Measurements from ENCODE around the gene LRRC3B. TPM values are rescaled to one million over a fixed set of nuclear protein-coding genes. Genes with fewer than 3 reads are reported as not detected.

The LRRC3B gene
- total RNA-seq, 2 experiments from 2014 or later: not detected

DNA sequence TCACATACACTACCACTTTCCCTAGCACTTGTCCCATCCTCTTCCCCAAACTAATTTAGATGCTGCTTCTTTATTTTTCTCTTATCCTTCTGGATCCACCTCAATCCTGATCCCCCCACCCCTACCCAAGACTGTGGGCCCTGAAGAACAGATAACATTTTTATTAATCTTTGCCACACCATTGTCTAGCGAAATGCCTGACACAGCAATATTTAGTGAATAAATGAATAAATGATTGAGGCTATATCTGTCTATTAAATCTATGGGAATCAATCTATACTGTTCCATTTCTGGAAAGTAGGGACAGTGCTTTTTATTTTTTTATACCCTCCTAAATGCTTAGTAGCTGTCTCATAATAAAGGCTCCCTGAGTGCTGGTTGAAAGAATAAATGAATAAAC, 32.9 kb upstream of the LRRC3B start:
- Histone ChIP-seq H3K79me2 (ENCODE audit: insufficient read depth, low read depth, low read length) (no peaks in the 10 kb centered on the region), H3K4me2 (ENCODE audit: low read length) (no peak overlapping the region), H2AFZ (ENCODE audit: low read length) (no peak overlapping the region), H4K20me1 (ENCODE audit: insufficient read depth, low read length) (no peaks in the 10 kb centered on the region), H3K4me1 (ENCODE audit: insufficient read depth, low read length, poor library complexity, severe bottlenecking) (no peaks in the 10 kb centered on the region), H3K9me2 (ENCODE audit: insufficient read depth, low read length) (no peaks in the 10 kb centered on the region), H3K36me3 (ENCODE audit: insufficient read depth, low read length) (no peaks in the 10 kb centered on the region), H3K27ac (ENCODE audit: low read depth, low read length, poor library complexity, severe bottlenecking) (no peak overlapping the region), H3K4me3 (ENCODE audit: low read depth, low read length, poor library complexity, severe bottlenecking) (no peak overlapping the region), H3K9me3 (ENCODE audit: low read length) (no peaks in the 10 kb centered on the region)
- intact Hi-C loops (cut with micrococcal nuclease; ENCODE audit: unreplicated experiment): no loop called here
- BruUV-seq (replicated peaks): no TSS peak
- DNase-seq (ENCODE audit: low spot score): no peak
- CTCF ChIA-PET (ENCODE audit: unreplicated experiment): no interaction called here
- TF ChIP-seq EZH2phosphoT487 (IDR thresholded peaks at IDR 0.05; ENCODE audit: borderline replicate concordance, low read depth, low read length): no peak
- TF ChIP-seq, protein P1, sequence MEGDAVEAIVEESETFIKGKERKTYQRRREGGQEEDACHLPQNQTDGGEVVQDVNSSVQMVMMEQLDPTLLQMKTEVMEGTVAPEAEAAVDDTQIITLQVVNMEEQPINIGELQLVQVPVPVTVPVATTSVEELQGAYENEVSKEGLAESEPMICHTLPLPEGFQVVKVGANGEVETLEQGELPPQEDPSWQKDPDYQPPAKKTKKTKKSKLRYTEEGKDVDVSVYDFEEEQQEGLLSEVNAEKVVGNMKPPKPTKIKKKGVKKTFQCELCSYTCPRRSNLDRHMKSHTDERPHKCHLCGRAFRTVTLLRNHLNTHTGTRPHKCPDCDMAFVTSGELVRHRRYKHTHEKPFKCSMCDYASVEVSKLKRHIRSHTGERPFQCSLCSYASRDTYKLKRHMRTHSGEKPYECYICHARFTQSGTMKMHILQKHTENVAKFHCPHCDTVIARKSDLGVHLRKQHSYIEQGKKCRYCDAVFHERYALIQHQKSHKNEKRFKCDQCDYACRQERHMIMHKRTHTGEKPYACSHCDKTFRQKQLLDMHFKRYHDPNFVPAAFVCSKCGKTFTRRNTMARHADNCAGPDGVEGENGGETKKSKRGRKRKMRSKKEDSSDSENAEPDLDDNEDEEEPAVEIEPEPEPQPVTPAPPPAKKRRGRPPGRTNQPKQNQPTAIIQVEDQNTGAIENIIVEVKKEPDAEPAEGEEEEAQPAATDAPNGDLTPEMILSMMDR (conservative IDR thresholded peaks at IDR 0.05; ENCODE audit: low read length): no peak
- POLR2A ChIA-PET: no interaction called here

DNA sequence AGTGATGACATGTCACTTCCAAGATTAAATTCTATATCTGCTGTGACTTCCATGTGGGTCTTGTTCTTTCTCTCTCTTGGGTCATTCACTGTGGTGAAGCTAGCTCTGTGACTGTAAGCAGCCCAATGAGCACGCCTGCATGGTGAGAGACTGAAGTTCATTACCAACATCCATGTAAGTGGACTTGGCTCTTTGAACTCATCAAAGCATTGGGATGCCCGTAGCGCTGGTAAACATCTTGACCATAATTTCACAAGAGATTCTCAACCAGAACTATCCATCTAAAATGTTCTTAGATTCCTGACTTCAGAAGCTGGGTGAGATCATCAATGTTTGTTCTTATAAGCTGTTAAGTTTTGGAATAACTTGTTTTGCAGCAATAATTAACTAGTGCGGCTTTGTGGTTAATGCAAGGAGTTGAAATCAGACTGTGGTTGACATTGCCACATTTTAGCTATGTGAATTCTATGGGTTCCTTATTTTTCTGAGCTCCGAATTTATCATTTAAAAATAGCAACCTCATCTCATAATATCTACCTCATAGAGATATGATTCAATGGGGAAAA, 31.6 kb upstream of the LRRC3B start:
- H3K4me1 ChIP-seq (ENCODE audit: insufficient read depth, low read length, poor library complexity, severe bottlenecking): no peaks in the 10 kb centered on the region
- intact Hi-C loops (cut with micrococcal nuclease; ENCODE audit: unreplicated experiment): no loop called here
- no peak overlapping the region for H3K4me2 ChIP-seq (ENCODE audit: low read length)
- H2AFZ ChIP-seq (ENCODE audit: low read length): no peak overlapping the region
- H4K20me1 ChIP-seq (ENCODE audit: insufficient read depth, low read length): no peaks in the 10 kb centered on the region
- ChIA-PET CTCF (ENCODE audit: unreplicated experiment) (no interaction called here), POLR2A (no interaction called here)
- H3K79me2 ChIP-seq (ENCODE audit: insufficient read depth, low read depth, low read length): no peaks in the 10 kb centered on the region
- no peak overlapping the region for H3K27ac ChIP-seq (ENCODE audit: low read depth, low read length, poor library complexity, severe bottlenecking)
- no peak for DNase-seq (ENCODE audit: low spot score)
- H3K4me3 ChIP-seq (ENCODE audit: low read depth, low read length, poor library complexity, severe bottlenecking): no peak overlapping the region
- no peaks in the 10 kb centered on the region for H3K36me3 ChIP-seq (ENCODE audit: insufficient read depth, low read length)
- H3K9me3 ChIP-seq (ENCODE audit: low read length): no peaks in the 10 kb centered on the region
- TF ChIP-seq, protein P1 (conservative IDR thresholded peaks at IDR 0.05; ENCODE audit: low read length): no peak
- no peak for TF ChIP-seq EZH2phosphoT487 (IDR thresholded peaks at IDR 0.05; ENCODE audit: borderline replicate concordance, low read depth, low read length)
- H3K9me2 ChIP-seq (ENCODE audit: insufficient read depth, low read length): no peaks in the 10 kb centered on the region
- no TSS peak for BruUV-seq (replicated peaks)

DNA sequence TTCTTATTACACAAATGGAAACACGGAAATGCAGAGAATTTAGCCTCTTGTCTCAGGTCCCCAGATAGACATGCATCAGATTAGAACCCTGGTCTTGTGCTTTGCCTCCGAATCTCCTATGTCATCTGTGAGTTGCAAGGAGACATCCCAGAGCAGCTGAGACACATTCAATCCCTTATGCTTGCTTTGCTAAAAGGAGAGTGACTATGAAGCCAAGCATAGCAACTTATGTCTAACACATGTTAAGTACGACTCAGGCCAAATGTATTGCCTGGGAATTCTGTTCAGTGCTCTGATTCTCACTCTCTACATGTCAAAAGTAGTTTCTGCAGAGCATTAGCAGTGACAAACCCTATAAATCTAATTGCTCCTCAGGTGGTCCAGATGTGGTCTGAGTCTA, 30.6 kb upstream of the LRRC3B start:
- ChIA-PET CTCF (ENCODE audit: unreplicated experiment) (no interaction called here), POLR2A (no interaction called here)

More for the DNA sequence above, 30.6 kb upstream of the LRRC3B start:
- DNase-seq (ENCODE audit: low spot score): no peak
- TF ChIP-seq EZH2phosphoT487 (IDR thresholded peaks at IDR 0.05; ENCODE audit: borderline replicate concordance, low read depth, low read length): no peak
- TF ChIP-seq, protein P1 (conservative IDR thresholded peaks at IDR 0.05; ENCODE audit: low read length): no peak
- H2AFZ ChIP-seq (ENCODE audit: low read length): no peak overlapping the region
- H4K20me1 ChIP-seq (ENCODE audit: insufficient read depth, low read length): no peaks in the 10 kb centered on the region
- no peaks in the 10 kb centered on the region for H3K9me2 ChIP-seq (ENCODE audit: insufficient read depth, low read length)
- H3K36me3 ChIP-seq (ENCODE audit: insufficient read depth, low read length): no peaks in the 10 kb centered on the region
- no peaks in the 10 kb centered on the region for H3K79me2 ChIP-seq (ENCODE audit: insufficient read depth, low read depth, low read length)
- no TSS peak for BruUV-seq (replicated peaks)
- no peak overlapping the region for H3K4me2 ChIP-seq (ENCODE audit: low read length)
- no peaks in the 10 kb centered on the region for H3K9me3 ChIP-seq (ENCODE audit: low read length)
- H3K27ac ChIP-seq (ENCODE audit: low read depth, low read length, poor library complexity, severe bottlenecking): no peak overlapping the region
- no peak overlapping the region for H3K4me3 ChIP-seq (ENCODE audit: low read depth, low read length, poor library complexity, severe bottlenecking)
- no peaks in the 10 kb centered on the region for H3K4me1 ChIP-seq (ENCODE audit: insufficient read depth, low read length, poor library complexity, severe bottlenecking)
- intact Hi-C loops (cut with micrococcal nuclease; ENCODE audit: unreplicated experiment): no loop called here

Measured in OCI-LY7 (cell line).